Activated naive CD8-positive, alpha-beta T cell treated with anti-CD3 and anti-CD28 coated beads for 36 hours (primary cell): ENCODE measurements around the gene EXOC4. TPM values are rescaled to one million over a fixed set of nuclear protein-coding genes. Genes with fewer than 3 reads are reported as not detected.

Experiments
- DNase-seq: peaks from one replicate; pipeline ENCODE4 v3.0.0; 2021
- H3K27ac Mint-ChIP-seq: one replicate; pipeline ENCODE4 v1.8.0; 2022; ENCODE audit warnings: mild to moderate bottlenecking, moderate library complexity, mixed read lengths
- H3K27me3 Mint-ChIP-seq: one replicate; pipeline ENCODE4 v1.8.0; 2022; ENCODE audit warnings: mild to moderate bottlenecking, mixed read lengths
- H3K36me3 Mint-ChIP-seq: one replicate; pipeline ENCODE4 v1.8.0; 2021; ENCODE audit warnings: mild to moderate bottlenecking, mixed read lengths
- H3K4me1 Mint-ChIP-seq: one replicate; pipeline ENCODE4 v1.8.0; 2021; ENCODE audit warnings: mixed read lengths
- H3K4me3 Mint-ChIP-seq: one replicate; pipeline ENCODE4 v1.8.0; 2022; ENCODE audit warnings: mild to moderate bottlenecking, moderate library complexity, mixed read lengths
- H3K9me3 Mint-ChIP-seq: one replicate; pipeline ENCODE4 v1.8.0; 2022; ENCODE audit warnings: mixed read lengths
- total RNA-seq, 2 experiments: library from RNA; stranded (reverse); gene quantifications; one replicate each; pipeline ENCODE4 v1.2.3, GENCODE V29; 2021

Gene EXOC4
- total RNA-seq, 2 experiments from 2014 or later, result 41.7 to 45.7 TPM

- no peak overlapping the region for H3K4me3 Mint-ChIP-seq
- DNase-seq, result no peak
- no peak overlapping the region for H3K27ac Mint-ChIP-seq
- H3K4me1 Mint-ChIP-seq, result no peaks in the 10 kb centered on the region
- H3K9me3 Mint-ChIP-seq, result no peaks in the 10 kb centered on the region
- H3K36me3 Mint-ChIP-seq, result peaks cover 7% of the 10 kb centered on the region
- no peaks in the 10 kb centered on the region for H3K27me3 Mint-ChIP-seq
Observed at GRCh38 chr7:133797818-133798520, 545.1 kb downstream of the EXOC4 start.

GRCh38 chr7:133801341-133801740 lies 548.5 kb downstream of the EXOC4 start:
- no peak overlapping the region for H3K4me3 Mint-ChIP-seq
- DNase-seq, result no peak
- no peaks in the 10 kb centered on the region for H3K36me3 Mint-ChIP-seq
- no peaks in the 10 kb centered on the region for H3K27me3 Mint-ChIP-seq
- H3K4me1 Mint-ChIP-seq, result peaks cover 2% of the 10 kb centered on the region
- H3K27ac Mint-ChIP-seq, result no peak overlapping the region
- H3K9me3 Mint-ChIP-seq, result no peaks in the 10 kb centered on the region

- Mint-ChIP-seq H3K4me3 (no peak overlapping the region), H3K4me1 (peaks cover 2% of the 10 kb centered on the region), H3K27ac (no peak overlapping the region), H3K36me3 (no peaks in the 10 kb centered on the region), H3K9me3 (no peaks in the 10 kb centered on the region), H3K27me3 (no peaks in the 10 kb centered on the region)
- DNase-seq, result no peak
Observed at GRCh38 chr7:133804127-133804526, 551.2 kb downstream of the EXOC4 start.

- no peak overlapping the region for H3K4me3 Mint-ChIP-seq
- DNase-seq, result no peak
- no peak overlapping the region for H3K27ac Mint-ChIP-seq
- H3K4me1 Mint-ChIP-seq, result peaks cover 2% of the 10 kb centered on the region
- H3K27me3 Mint-ChIP-seq, result no peaks in the 10 kb centered on the region
- H3K36me3 Mint-ChIP-seq, result no peaks in the 10 kb centered on the region
- H3K9me3 Mint-ChIP-seq, result no peaks in the 10 kb centered on the region
Observed at GRCh38 chr7:133805426-133805825, 552.5 kb downstream of the EXOC4 start.

- DNase-seq, result no peak
- Mint-ChIP-seq H3K9me3 (no peaks in the 10 kb centered on the region), H3K36me3 (no peaks in the 10 kb centered on the region), H3K4me3 (no peak overlapping the region), H3K27me3 (no peaks in the 10 kb centered on the region), H3K4me1 (peaks cover 2% of the 10 kb centered on the region), H3K27ac (no peak overlapping the region)
Observed at GRCh38 chr7:133807624-133808492, 555.0 kb downstream of the EXOC4 start.

- Mint-ChIP-seq H3K27ac (no peak overlapping the region), H3K27me3 (no peaks in the 10 kb centered on the region), H3K36me3 (no peaks in the 10 kb centered on the region), H3K4me1 (peaks cover 2% of the 10 kb centered on the region), H3K9me3 (no peaks in the 10 kb centered on the region), H3K4me3 (no peak overlapping the region)
- DNase-seq, result no peak
Observed at GRCh38 chr7:133808493-133808866, 555.6 kb downstream of the EXOC4 start.

- H3K27me3 Mint-ChIP-seq, result no peaks in the 10 kb centered on the region
- H3K27ac Mint-ChIP-seq, result no peak overlapping the region
- no peaks in the 10 kb centered on the region for H3K9me3 Mint-ChIP-seq
- no peaks in the 10 kb centered on the region for H3K4me1 Mint-ChIP-seq
- peaks cover 11% of the 10 kb centered on the region for H3K36me3 Mint-ChIP-seq
- DNase-seq, result no peak
- H3K4me3 Mint-ChIP-seq, result no peak overlapping the region
Observed at GRCh38 chr7:133812877-133813276, 560.0 kb downstream of the EXOC4 start.

- Mint-ChIP-seq H3K36me3 (peaks cover 18% of the 10 kb centered on the region), H3K4me3 (no peak overlapping the region), H3K27ac (no peak overlapping the region), H3K4me1 (no peaks in the 10 kb centered on the region), H3K27me3 (no peaks in the 10 kb centered on the region), H3K9me3 (no peaks in the 10 kb centered on the region)
- no peak for DNase-seq
Observed at GRCh38 chr7:133815611-133816210, 562.8 kb downstream of the EXOC4 start.

- Mint-ChIP-seq H3K27me3 (no peaks in the 10 kb centered on the region), H3K27ac (no peak overlapping the region), H3K4me1 (peaks cover 4% of the 10 kb centered on the region), H3K9me3 (no peaks in the 10 kb centered on the region), H3K4me3 (no peak overlapping the region), H3K36me3 (peaks cover 27% of the 10 kb centered on the region)
- DNase-seq, result no peak
Observed at GRCh38 chr7:133819695-133820094, 566.8 kb downstream of the EXOC4 start.

- H3K4me1 Mint-ChIP-seq, result peaks cover 4% of the 10 kb centered on the region
- H3K36me3 Mint-ChIP-seq, result peaks cover 30% of the 10 kb centered on the region
- no peak overlapping the region for H3K4me3 Mint-ChIP-seq
- no peaks in the 10 kb centered on the region for H3K9me3 Mint-ChIP-seq
- DNase-seq, result no peak
- no peaks in the 10 kb centered on the region for H3K27me3 Mint-ChIP-seq
- H3K27ac Mint-ChIP-seq, result no peak overlapping the region
Observed at GRCh38 chr7:133820584-133820983, 567.7 kb downstream of the EXOC4 start.

- H3K27me3 Mint-ChIP-seq, result no peaks in the 10 kb centered on the region
- H3K36me3 Mint-ChIP-seq, result peaks cover 28% of the 10 kb centered on the region
Observed at GRCh38 chr7:133821171-133821570, 568.3 kb downstream of the EXOC4 start.

GRCh38 chr7:133822001-133822641 lies 569.2 kb downstream of the EXOC4 start:
- no peaks in the 10 kb centered on the region for H3K9me3 Mint-ChIP-seq
- H3K4me3 Mint-ChIP-seq, result no peak overlapping the region

More at GRCh38 chr7:133821171-133821570, 568.3 kb downstream of the EXOC4 start:
- H3K27ac Mint-ChIP-seq, result no peak overlapping the region
- peaks cover 4% of the 10 kb centered on the region for H3K4me1 Mint-ChIP-seq
- H3K9me3 Mint-ChIP-seq, result no peaks in the 10 kb centered on the region
- no peak for DNase-seq
- H3K4me3 Mint-ChIP-seq, result no peak overlapping the region

GRCh38 chr7:133822868-133823552 lies 570.1 kb downstream of the EXOC4 start:
- H3K4me3 Mint-ChIP-seq, result no peak overlapping the region
- peaks cover 4% of the 10 kb centered on the region for H3K4me1 Mint-ChIP-seq
- H3K27me3 Mint-ChIP-seq, result no peaks in the 10 kb centered on the region
- no peak for DNase-seq
- H3K9me3 Mint-ChIP-seq, result no peaks in the 10 kb centered on the region
- H3K27ac Mint-ChIP-seq, result no peak overlapping the region
- peaks cover 23% of the 10 kb centered on the region for H3K36me3 Mint-ChIP-seq

More at GRCh38 chr7:133822001-133822641, 569.2 kb downstream of the EXOC4 start:
- Mint-ChIP-seq H3K27ac (no peak overlapping the region), H3K27me3 (no peaks in the 10 kb centered on the region), H3K36me3 (peaks cover 25% of the 10 kb centered on the region), H3K4me1 (peaks cover 4% of the 10 kb centered on the region)
- no peak for DNase-seq

- Mint-ChIP-seq H3K9me3 (no peaks in the 10 kb centered on the region), H3K27me3 (no peaks in the 10 kb centered on the region), H3K27ac (no peak overlapping the region), H3K36me3 (peaks cover 18% of the 10 kb centered on the region), H3K4me1 (peaks cover 4% of the 10 kb centered on the region), H3K4me3 (no peak overlapping the region)
- no peak for DNase-seq
Observed at GRCh38 chr7:133824132-133824531, 571.3 kb downstream of the EXOC4 start.
